HG03442 (cell line): Measurements from ENCODE around the gene VRK1.
"Not testable (repeated sequence)": the region's sequence is repeated elsewhere in the genome, so short reads cannot be mapped to it uniquely, and the experiment has no call there.

ENCODE experiments used
- ATAC-seq: cut with Tn5 transposase; IDR thresholded peaks from one replicate; pipeline ENCODE4 v1.9.1; 2021; ENCODE audit warnings: mild to moderate bottlenecking, moderate library complexity; ENCODE audit not compliant: unreplicated experiment

VRK1 gene

DNA sequence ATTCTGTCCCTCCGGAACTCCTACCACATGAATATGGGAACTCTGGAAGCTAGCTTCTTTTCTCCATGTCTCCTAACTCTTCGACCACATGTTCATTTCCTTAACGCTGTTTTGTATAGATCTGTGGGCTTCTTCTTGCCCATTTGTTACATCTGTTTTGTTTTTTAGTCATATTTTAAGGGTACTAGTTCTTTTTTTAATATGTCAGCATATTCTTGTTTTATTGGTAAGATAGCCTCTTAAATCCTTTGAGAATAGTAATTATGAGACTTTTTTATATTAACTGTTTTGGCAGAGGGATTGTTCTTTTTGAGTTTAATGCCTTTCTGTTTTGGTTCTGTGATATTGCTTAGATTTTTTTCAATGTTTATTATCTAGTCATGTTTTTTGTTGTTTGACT is 70.5 kb downstream of the VRK1 start:
- no peak for ATAC-seq

- no peak for ATAC-seq
Observed at GRCh38 chr14:96874127-96874526, 76.9 kb downstream of the VRK1 start.

GRCh38 chr14:96876747-96877146 is 79.6 kb downstream of the VRK1 start:
- ATAC-seq, result no peak

DNA sequence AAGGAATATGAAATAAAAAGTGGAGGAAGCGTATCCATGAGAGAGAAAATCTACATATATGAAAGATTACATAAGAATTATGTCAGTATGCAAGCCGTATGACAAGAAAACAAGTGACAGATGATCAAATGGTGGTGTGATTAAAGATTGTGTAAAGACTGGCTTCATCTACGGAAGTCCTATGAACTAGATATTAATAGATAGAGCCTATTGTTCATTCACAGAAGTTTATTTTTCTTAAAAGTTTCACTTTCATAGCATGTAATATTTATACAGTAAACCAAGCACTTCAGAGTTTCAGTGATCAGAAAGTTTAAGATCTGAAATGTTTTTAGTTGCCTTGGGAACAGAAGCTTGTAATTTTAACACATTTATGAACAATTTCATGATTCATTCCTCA is 84.5 kb downstream of the VRK1 start:
- ATAC-seq, result peak; percentile 73

GRCh38 chr14:96883974-96884373 is 86.8 kb downstream of the VRK1 start:
- not testable (repeated sequence) for ATAC-seq

- peak; percentile 87 for ATAC-seq
Observed at GRCh38 chr14:96888158-96888557, 91.0 kb downstream of the VRK1 start.

DNA sequence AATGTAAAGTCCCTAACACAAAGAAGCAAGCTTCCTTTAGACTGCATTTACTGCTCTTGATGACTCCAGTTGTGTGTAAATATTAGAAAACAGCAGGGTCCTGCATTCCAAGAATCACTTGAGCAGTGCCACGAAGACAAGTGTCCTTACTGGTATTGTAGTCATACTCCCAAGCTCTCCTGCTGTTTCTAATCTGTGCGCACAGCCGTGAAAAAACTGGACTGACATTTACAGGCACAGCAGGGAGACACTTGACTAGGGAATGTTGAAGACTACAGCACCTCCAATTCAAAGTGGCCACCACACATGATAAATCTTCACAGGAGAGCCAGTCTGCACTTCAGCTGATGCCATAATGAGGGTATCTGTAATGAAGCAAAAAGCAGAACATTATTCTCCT is 91.4 kb downstream of the VRK1 start:
- ATAC-seq, result no peak

DNA sequence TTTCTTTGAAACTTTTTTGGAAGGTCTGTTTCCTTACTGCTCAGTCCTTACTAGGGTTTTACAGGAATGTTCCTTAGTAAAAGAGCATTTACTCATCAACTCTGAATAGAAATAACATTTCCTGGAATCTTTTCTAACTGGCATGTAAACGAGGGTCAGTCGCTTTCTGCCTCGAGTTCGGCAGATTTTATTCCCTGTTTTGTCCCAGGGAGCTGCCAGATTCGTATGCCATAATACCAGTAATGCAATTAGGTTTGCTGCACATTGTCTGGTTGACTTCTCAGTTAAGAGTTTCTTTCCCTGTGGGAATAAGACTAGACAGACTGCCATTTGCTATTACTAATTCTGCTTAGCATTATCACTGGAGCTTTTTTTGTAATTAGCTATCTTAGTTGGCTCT is 91.9 kb downstream of the VRK1 start:
- no peak for ATAC-seq

- ATAC-seq, result no peak
Observed at GRCh38 chr14:96893966-96894622, 96.9 kb downstream of the VRK1 start.

DNA sequence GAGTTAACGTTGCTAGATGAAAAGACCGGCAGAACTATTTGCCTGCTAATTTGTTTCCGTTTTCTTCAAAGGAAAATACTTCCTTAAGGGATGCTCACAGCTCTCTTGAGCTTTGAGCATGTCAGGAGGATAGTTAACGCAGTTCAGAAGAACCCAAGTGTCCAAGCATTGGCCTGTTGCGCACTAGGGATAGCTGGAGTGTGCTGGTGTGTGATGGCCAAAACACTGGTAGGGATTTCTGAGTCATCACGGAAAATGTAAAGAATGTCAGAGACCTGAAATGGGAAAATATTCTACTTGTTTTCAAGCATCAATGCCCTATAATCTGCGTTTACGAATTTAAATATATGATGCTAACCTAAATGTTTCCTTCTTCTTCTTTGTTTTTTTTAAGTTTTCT is 97.8 kb downstream of the VRK1 start:
- no peak for ATAC-seq

GRCh38 chr14:96895658-96896271 is 98.6 kb downstream of the VRK1 start:
- ATAC-seq, result peak; percentile 85

GRCh38 chr14:96897184-96897583 is 100.0 kb downstream of the VRK1 start:
- no peak for ATAC-seq

GRCh38 chr14:96901227-96901626 is 104.0 kb downstream of the VRK1 start:
- peak; percentile 72 for ATAC-seq

DNA sequence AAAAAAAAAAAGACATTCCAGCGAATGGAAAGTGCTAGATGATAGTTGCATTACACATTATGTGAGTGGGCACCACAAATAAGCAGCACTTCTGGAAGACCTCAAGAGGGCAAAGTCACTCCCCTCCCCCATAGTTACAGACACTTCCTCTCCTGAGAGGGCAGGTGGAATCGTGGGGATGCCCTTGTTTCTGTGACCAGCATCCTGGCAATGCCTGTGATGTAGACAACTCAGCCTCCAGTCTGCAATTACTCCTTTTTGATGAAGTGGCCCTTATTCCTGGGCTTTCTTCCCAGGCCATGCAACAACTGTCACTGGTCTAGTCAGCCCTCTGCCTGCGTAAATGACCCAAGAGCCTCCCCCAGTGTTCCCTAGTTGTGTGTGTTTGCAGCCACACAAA is 104.8 kb downstream of the VRK1 start:
- ATAC-seq, result no peak

- no peak for ATAC-seq
Observed at GRCh38 chr14:96903444-96904023, 106.4 kb downstream of the VRK1 start.

DNA sequence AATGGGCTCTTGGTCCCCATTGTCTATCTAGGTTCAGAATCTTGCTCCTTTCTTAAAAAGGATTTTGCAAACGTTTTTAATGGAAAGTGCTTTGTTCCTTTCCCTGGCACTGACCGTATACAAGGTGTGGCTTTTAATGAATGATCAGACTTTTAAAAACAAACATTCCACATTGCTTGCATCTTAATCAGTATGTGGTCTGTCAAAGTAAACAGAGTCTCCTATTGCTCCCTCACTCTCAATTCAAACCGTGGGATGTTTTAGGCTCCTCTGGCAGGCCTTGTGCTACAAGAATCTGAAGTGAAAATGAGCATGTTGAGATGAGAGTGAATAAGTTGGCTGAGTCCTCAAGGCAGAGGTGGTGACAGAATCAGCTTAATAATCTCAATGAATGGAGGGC is 107.0 kb downstream of the VRK1 start:
- no peak for ATAC-seq

- no peak for ATAC-seq
Observed at GRCh38 chr14:96905065-96905464, 107.9 kb downstream of the VRK1 start.

DNA sequence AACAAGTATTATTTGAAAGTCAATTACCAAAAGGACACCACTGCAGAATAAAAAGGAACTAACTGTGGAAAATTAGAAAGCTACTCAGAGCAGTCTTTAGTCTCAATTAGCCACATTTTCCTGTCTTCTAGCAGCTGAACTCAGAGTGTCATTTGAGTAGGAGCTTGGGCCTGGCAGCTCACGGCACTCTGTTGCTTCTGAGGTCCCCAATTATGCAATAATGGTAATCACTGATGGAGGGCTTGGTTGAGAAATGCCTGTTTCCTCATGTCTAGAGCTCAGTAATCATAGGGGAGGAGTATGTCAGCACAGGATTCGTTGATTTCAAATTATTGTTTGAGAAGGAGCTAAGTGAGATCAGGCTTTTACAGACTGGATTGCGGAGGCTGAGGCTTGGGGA is 108.6 kb downstream of the VRK1 start:
- ATAC-seq, result no peak

- ATAC-seq, result no peak
Observed at GRCh38 chr14:96906434-96906833, 109.3 kb downstream of the VRK1 start.

DNA sequence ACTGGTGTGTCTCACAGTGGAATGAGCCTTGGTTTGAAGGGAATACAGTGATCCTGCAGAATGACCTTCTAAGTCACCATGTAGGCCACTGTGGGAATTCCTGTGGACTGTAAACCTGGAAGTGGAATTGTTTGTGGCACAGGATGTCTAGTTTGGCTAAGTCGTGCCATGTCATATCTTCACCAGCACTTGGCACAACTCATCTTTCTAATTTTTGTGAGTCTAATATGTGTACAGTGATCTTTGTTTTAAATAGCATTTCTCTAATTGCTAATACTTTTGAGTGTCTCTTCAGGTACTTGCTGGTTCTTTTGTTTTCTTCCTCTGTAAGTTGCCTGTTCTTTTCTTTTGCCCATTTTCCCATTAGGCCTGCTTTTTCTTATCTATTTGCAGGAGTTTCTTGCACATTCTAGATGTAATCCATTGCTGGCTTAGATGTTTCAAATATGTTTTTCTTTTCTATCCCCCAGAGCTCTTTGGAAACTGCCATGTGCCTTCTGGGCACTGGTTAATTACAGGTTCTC is 112.7 kb downstream of the VRK1 start:
- no peak for ATAC-seq

GRCh38 chr14:96911499-96912149 is 114.4 kb downstream of the VRK1 start:
- no peak for ATAC-seq
